Choroid plexus epithelial cell (primary cell): ENCODE results near the gene COPG2.
A peak's percentile ranks its signal among the peaks of the same experiment; 100 is the strongest.
"Not testable (repeated sequence)": the region's sequence is repeated elsewhere in the genome, so short reads cannot be mapped to it uniquely, and the experiment has no call there.

Source experiments
- DNase-seq: peaks from one replicate; pipeline ENCODE4 v3.0.0-alpha.2; 2010; ENCODE audit warnings: low read depth
- H3K4me3 ChIP-seq: 2 replicates; pipeline ENCODE4 v1.5.1; 2011; ENCODE audit warnings: low read depth, mild to moderate bottlenecking, control low read depth, low read length, moderate library complexity
- CTCF ChIP-seq: conservative IDR thresholded peaks from 2 replicates; pipeline ENCODE4 v1.5.1; 2011; ENCODE audit warnings: low read depth, mild to moderate bottlenecking, control low read depth, inconsistent platforms, low read length, moderate library complexity

The COPG2 gene

GRCh38 chr7:130598056-130598455, 70.5 kb downstream of the COPG2 start:
- H3K4me3 ChIP-seq, result no peak overlapping the region
- no peak for DNase-seq
- no peak for TF ChIP-seq CTCF

GRCh38 chr7:130595986-130596385, 72.6 kb downstream of the COPG2 start:
- H3K4me3 ChIP-seq, result no peak overlapping the region
- TF ChIP-seq CTCF, result no peak
- peak; percentile 1 for DNase-seq

GRCh38 chr7:130593033-130593432, 75.5 kb downstream of the COPG2 start:
- no peak for TF ChIP-seq CTCF
- H3K4me3 ChIP-seq, result no peak overlapping the region
- DNase-seq, result peak; percentile 2

DNA sequence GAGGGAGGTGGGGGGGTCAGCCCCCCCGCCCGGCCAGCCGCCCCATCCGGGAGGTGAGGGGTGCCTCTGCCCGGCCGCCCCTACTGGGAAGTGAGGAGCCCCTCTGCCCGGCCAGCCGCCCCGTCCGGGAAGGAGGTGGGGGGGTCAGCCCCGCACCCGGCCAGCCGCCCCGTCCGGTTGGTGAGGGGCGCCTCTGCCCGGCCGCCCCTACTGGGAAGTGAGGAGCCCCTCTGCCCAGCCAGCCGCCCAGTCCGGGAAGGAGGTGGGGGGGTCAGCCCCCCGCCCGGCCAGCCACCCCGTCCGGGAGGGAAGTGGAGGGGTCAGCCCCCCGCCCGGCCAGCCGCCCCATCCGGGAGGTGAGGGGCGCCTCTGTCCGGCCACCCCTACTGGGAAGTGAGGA, 77.1 kb downstream of the COPG2 start:
- not testable (repeated sequence) for H3K4me3 ChIP-seq, DNase-seq

GRCh38 chr7:130585932-130586331, 82.6 kb downstream of the COPG2 start:
- not testable (repeated sequence) for H3K4me3 ChIP-seq, DNase-seq

DNA sequence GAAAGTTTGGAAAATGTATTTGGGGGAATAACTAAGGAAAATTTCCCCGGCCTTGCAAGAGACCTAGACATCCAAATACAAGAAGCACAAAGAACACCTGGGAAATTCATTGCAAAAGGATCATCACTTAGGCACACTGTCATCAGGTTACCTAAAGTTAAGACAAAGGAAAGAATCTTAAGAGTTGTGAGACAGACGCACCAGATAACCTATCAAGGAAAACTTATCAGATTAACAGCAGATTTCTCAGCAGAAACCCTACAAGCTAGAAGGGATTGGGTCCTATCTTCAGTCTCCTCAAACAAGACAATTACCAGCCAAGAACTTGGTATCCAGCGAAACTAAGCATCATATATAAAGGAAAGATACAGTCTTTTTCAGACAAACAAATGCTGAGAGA, 93.4 kb downstream of the COPG2 start:
- not testable (repeated sequence) for H3K4me3 ChIP-seq, DNase-seq

DNA sequence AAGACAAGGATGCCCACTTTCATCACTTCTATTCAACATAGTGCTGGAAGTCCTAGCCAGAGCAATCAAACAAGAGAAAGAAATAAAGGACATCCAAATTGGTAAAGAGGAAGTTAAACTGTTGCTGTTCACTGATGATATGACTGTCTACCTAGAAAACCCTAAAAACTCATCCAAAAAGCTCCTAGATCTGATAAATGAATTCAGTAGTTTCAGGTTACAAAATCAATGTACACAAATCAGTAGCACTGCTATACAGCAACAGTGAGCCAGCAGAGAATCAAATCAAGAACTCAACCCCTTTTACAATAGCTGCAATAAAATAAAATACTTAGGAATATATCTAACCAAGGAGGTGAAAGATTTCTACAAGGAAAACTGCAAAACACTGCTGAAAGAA, 98.4 kb downstream of the COPG2 start:
- not testable (repeated sequence) for DNase-seq, H3K4me3 ChIP-seq

- H3K4me3 ChIP-seq, result no peak overlapping the region
- TF ChIP-seq CTCF, result no peak
Observed at GRCh38 chr7:130566898-130567280, 101.7 kb downstream of the COPG2 start.

DNA sequence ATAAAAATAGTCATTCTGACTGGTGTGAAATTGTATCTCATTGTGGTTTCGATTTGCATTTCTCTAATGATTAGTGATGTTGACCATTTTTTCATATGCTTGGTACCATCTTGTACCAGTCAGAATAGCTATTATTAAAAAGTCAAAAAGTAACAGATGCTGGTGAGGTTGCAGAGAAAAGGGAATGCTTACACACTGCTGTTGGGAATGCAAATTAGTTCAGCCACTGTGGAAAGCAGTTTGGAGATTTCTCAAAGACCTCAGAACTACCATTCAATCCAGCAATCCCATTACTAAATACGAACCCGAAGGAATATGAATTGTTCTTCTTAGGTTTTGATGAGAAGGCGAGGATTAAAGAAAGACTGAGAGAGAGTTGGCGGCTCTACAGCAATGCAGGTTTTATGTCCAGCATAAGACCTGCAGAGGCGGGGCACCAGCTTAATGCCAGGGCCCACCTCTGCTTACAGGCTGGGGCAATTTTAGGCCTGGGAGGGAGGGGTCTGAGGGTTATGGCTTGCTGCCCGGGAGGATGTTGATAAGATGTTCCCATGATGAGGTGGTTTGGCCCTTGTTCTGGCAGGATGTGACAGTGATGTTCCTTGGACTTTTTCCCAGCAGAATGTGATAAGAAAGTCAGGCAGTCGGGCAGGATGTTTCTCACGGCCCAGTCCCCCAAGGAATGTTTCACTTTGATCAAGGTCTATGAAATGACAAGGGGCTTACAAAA, 102.2 kb downstream of the COPG2 start:
- DNase-seq, result peak; percentile 80
- H3K4me3 ChIP-seq, result no peak overlapping the region
- TF ChIP-seq CTCF, result no peak

More at GRCh38 chr7:130566898-130567280, 101.7 kb downstream of the COPG2 start:
- DNase-seq, result no peak
